ENCODE data around the gene C6orf163. TPM values are rescaled to one million over a fixed set of nuclear protein-coding genes. Genes with fewer than 3 reads are reported as not detected.
"Not testable (repeated sequence)": the region's sequence is repeated elsewhere in the genome, so short reads cannot be mapped to it uniquely, and the experiment has no call there.

Gene C6orf163
- total RNA-seq, 1 experiment from 2014 or later = 1.2 TPM

GRCh38 chr6:87322304-87323212, 22.1 kb upstream of the C6orf163 start, which contains the start of gene SMIM8:
TSS of gene SMIM8 (plus strand) at chr6:87322588. CDS start at chr6:87337032, 14,444 bp downstream.
- peak; percentile 90 for DNase-seq
- no peaks in the 10 kb centered on the region for H3K4me1 ChIP-seq (ENCODE audit: insufficient read depth, low read length)
- H3K27ac ChIP-seq (ENCODE audit: insufficient read length, low read depth, low read length) = no peak within 1 kb of the TSS
- no peaks in the 10 kb centered on the region for H3K9me3 ChIP-seq (ENCODE audit: control insufficient read depth, low read depth, low read length)
- no peaks in the 10 kb centered on the region for H3K79me2 ChIP-seq (ENCODE audit: insufficient read depth, low read length)
- H3K56ac ChIP-seq (ENCODE audit: insufficient read length, low read depth, low read length) = no peak within 1 kb of the TSS
- no peak within 1 kb of the TSS for H4K8ac ChIP-seq (replicated peaks; ENCODE audit: insufficient read length, low read depth, low read length)
- no peak within 1 kb of the TSS for H4K91ac ChIP-seq (ENCODE audit: insufficient read length, low read depth, low read length)
- H3K18ac ChIP-seq (ENCODE audit: insufficient read length, low read depth, low read length) = peak within 1 kb of the TSS; percentile 88
- H2BK120ac ChIP-seq (ENCODE audit: low read depth, low read length, poor library complexity, severe bottlenecking) = no peak within 1 kb of the TSS
- H3K14ac ChIP-seq (ENCODE audit: insufficient read depth, low read length) = peak within 1 kb of the TSS; percentile 94
- TF ChIP-seq CTCF (conservative IDR thresholded peaks at IDR 0.05) = peak; percentile 100
- no peak within 1 kb of the TSS for H2BK5ac ChIP-seq (ENCODE audit: insufficient read length, low read length)
- no peaks in the 10 kb centered on the region for H3K23me2 ChIP-seq (ENCODE audit: insufficient read length, low read depth, low read length, poor library complexity, severe bottlenecking)
- H2AFZ ChIP-seq (ENCODE audit: low read length) = peak within 1 kb of the TSS; percentile 57
- H3K9me3 Mint-ChIP-seq = peaks cover 6 to 12% of the 10 kb centered on the region in 2 experiments; a peak in 4 of 5 replicates
- H3K4me1 Mint-ChIP-seq = peaks cover 7 to 8% of the 10 kb centered on the region in 2 experiments
- H4K5ac ChIP-seq (ENCODE audit: insufficient read length, low read depth, low read length) = no peak within 1 kb of the TSS
- no peak within 1 kb of the TSS for H2AK5ac ChIP-seq (ENCODE audit: insufficient read length, low read length)
- peak within 1 kb of the TSS; percentile 92 to 95 (median 93) for H3K27ac Mint-ChIP-seq
- H2BK15ac ChIP-seq (ENCODE audit: low read depth, low read length) = no peak within 1 kb of the TSS
- H3K4me3 Mint-ChIP-seq = peak within 1 kb of the TSS; percentile 91 to 94
- peak within 1 kb of the TSS; percentile 41 for H2BK12ac ChIP-seq (ENCODE audit: insufficient read length, low read depth, low read length)
- peak within 1 kb of the TSS; percentile 90 for H3K4me2 ChIP-seq (ENCODE audit: insufficient read depth, insufficient read length, low read length)
- peaks cover 2% of the 10 kb centered on the region; the same call in 1 of the 2 replicates for H3K27me3 Mint-ChIP-seq (ENCODE audit: low read depth)
- no peak within 1 kb of the TSS for H3T11ph ChIP-seq (ENCODE audit: low read length)
- H4K20me1 ChIP-seq (ENCODE audit: control insufficient read depth, insufficient read depth, insufficient read length) = no peaks in the 10 kb centered on the region
- no peak within 1 kb of the TSS for H2BK20ac ChIP-seq (ENCODE audit: low read depth, low read length, poor library complexity, severe bottlenecking)
- peaks cover 5 to 8% (median 6%) of the 10 kb centered on the region in 3 experiments; a peak in 5 of 7 replicates for H3K36me3 Mint-ChIP-seq (ENCODE audit: insufficient read depth in 1 of 3, low read depth in 3 of 3)
- no peaks in the 10 kb centered on the region for H3K79me1 ChIP-seq (ENCODE audit: insufficient read depth, low read depth, low read length, poor library complexity, severe bottlenecking)
- no peak within 1 kb of the TSS for H3K4ac ChIP-seq (ENCODE audit: low read depth, low read length)
- H3K9ac ChIP-seq (ENCODE audit: extremely low read depth, insufficient read length, low read length) = peak within 1 kb of the TSS; percentile 98
- H3K23ac ChIP-seq (ENCODE audit: insufficient read length, low read depth, low read length) = no peak within 1 kb of the TSS
- no CpG with 5 or more reads among the region's 60 CpGs for WGBS (ENCODE audit: extremely low coverage, insufficient read length, low lambda C conversion rate)
- no peaks in the 10 kb centered on the region for H3K27me3 ChIP-seq (ENCODE audit: insufficient read depth, low read length)

- H3K23ac ChIP-seq (ENCODE audit: insufficient read length, low read depth, low read length); H3K9ac ChIP-seq (ENCODE audit: extremely low read depth, insufficient read length, low read length); H3K56ac ChIP-seq (ENCODE audit: insufficient read length, low read depth, low read length); H4K20me1 ChIP-seq (ENCODE audit: control insufficient read depth, insufficient read depth, insufficient read length); H3T11ph ChIP-seq (ENCODE audit: low read length); H4K91ac ChIP-seq (ENCODE audit: insufficient read length, low read depth, low read length); H3K9me3 ChIP-seq (ENCODE audit: control insufficient read depth, low read depth, low read length); H3K79me1 ChIP-seq (ENCODE audit: insufficient read depth, low read depth, low read length, poor library complexity, severe bottlenecking); H3K18ac ChIP-seq (ENCODE audit: insufficient read length, low read depth, low read length); H4K5ac ChIP-seq (ENCODE audit: insufficient read length, low read depth, low read length); H2BK20ac ChIP-seq (ENCODE audit: low read depth, low read length, poor library complexity, severe bottlenecking); H2AK5ac ChIP-seq (ENCODE audit: insufficient read length, low read length); H3K23me2 ChIP-seq (ENCODE audit: insufficient read length, low read depth, low read length, poor library complexity, severe bottlenecking); DNase-seq; H2BK12ac ChIP-seq (ENCODE audit: insufficient read length, low read depth, low read length); H2BK120ac ChIP-seq (ENCODE audit: low read depth, low read length, poor library complexity, severe bottlenecking); H3K14ac ChIP-seq (ENCODE audit: insufficient read depth, low read length); H2BK5ac ChIP-seq (ENCODE audit: insufficient read length, low read length); H3K27me3 ChIP-seq (ENCODE audit: insufficient read depth, low read length); H2AFZ ChIP-seq (ENCODE audit: low read length); H3K4ac ChIP-seq (ENCODE audit: low read depth, low read length); H3K4me1 ChIP-seq (ENCODE audit: insufficient read depth, low read length); H3K79me2 ChIP-seq (ENCODE audit: insufficient read depth, low read length); H3K4me2 ChIP-seq (ENCODE audit: insufficient read depth, insufficient read length, low read length); H3K27me3 Mint-ChIP-seq (ENCODE audit: low read depth); H3K27ac Mint-ChIP-seq; H3K27ac ChIP-seq (ENCODE audit: insufficient read length, low read depth, low read length); H2BK15ac ChIP-seq (ENCODE audit: low read depth, low read length); H4K8ac ChIP-seq (replicated peaks; ENCODE audit: insufficient read length, low read depth, low read length): not testable (repeated sequence)
- Mint-ChIP-seq H3K9me3 (peaks cover 6 to 17% of the 10 kb centered on the region in 2 experiments; a peak in 4 of 5 replicates), H3K4me3 (peak overlapping the region; percentile 43 to 91; a peak in 3 of 5 replicates), H3K36me3 (ENCODE audit: insufficient read depth in 1 of 3, low read depth in 3 of 3) (peaks cover 6 to 14% (median 11%) of the 10 kb centered on the region in 3 experiments; a peak in 5 of 7 replicates), H3K4me1 (peaks cover 13 to 17% of the 10 kb centered on the region in 2 experiments)
- no CpG with 5 or more reads among the region's 1 CpG for WGBS (ENCODE audit: extremely low coverage, insufficient read length, low lambda C conversion rate)
Observed at GRCh38 chr6:87323880-87324279, 20.7 kb upstream of the C6orf163 start.

Data from H9 (cell line).